ENCODE results near the gene AHDC1.

AHDC1 gene

DNA sequence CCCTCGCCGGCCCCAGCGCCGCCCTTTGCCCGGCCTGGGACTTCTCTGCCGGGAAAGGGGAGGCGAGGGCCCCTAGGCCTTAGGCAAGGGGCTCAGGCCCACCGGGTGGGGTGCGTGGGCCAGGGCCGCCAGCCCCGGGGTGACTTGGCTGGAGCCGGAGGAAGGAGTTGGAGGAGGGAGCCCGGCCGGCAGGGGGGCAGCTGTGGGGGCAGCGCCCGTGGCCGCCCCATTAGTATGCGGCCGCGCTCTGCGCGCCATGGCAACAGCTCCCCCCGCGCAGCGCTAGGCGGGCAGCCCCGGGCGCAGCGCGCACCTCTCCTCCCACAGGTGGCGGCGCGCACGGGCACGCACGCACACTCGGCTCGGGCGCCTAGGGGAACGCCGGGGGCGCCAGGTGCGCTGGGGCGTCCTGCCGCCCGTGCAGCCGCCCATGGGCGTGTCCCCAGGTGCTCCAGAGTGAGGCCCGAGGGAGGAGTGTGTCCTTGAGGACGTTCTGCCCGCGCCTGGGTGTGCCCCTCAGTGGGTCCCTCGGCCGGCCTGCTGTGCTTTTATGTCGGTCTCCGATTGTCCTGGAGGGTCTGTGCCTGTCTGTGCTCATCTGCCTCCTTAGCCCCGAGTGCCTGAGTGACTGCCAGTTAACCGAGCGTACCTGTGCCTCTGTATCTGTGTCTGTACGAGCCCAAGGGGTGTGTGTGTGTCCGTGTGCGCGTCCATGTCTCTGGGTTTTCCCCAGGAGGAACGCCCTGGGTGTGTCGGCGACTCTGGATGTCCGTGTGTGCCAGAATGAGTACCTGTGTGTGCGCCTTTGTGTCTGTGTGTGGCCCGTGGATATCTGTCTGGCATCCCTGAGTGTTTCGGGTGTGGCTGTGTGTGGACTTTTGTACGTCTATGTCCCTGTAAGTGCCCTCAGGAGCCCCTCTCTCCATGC is 75.8 kb downstream of the AHDC1 start:
- peak overlapping the region; percentile 14 to 48 (median 27) for H3K4me3 ChIP-seq
- peak overlapping the region; percentile 49 to 95 (median 87) for H3K27ac ChIP-seq

DNA sequence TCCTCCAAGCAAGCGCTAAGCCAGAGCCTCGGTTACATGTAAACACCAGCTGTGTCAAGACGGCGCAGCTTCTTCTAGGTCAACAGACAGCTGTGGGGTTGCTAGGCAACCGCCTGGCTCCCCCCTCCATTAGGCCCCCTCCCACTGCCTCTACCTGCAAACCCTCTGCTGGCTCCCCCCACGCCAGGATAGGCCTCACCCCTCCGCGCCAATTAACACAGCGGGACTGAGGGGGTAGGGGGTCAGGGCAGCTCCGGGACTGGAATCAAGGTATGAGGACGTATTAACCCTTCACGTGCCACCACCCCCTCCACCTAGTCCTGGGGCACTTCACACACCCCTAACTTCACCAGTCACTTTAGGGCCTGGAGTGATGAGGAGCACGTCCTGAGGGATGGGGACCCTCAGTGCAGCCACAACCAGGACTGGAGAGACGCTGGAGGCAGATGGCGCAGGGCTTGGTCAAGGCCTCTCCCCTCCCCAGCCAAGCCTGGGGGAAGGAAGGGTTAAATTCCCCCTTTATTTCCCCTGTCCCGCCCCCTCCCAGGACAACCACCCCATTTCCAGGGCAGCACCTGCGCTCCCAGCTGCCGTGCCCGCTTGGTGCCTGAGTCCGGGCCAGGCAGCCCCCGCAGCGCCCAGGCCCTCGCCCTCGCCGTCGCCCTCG is 76.6 kb downstream of the AHDC1 start:
- Histone ChIP-seq H3K4me3 (peak overlapping the region; percentile 14 to 48 (median 27)), H3K27ac (peak overlapping the region; percentile 49 to 95 (median 87))

DNA sequence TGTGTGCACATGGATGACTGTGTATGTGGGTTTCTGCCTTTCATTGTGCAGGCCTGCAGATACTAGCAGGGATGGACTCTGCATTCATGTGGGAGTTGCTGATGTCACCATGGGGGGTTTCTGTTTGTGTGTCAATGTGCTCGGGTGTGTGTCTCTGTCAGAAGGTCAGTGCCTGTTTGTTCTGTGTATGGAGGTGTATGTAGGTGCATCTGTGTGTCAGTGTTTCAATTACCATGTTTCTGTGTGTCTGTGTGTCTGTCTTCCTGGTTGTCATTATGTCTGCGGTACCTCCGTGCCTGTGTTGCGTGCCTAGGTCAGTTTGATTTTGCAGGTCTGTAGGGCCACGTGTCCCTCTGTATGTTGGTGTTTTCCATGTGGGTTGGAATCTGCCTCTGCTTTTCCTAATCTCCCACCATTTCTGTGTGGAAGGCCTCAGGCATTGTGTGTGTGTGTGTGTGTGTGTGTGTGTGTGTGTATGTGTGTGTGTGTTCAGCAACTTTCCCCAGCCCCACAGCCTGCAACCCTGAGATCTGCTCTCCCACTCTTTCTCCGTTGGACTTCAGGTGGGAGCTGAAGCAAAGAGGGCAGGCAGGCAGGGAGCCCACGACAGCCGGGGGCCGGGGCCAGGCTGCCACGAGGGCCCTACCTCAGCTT is 77.2 kb downstream of the AHDC1 start:
- Histone ChIP-seq H3K4me3 (no peak overlapping the region), H3K27ac (peak overlapping the region in 18 of 21 experiments; percentile 72 to 95 (median 87))

DNA sequence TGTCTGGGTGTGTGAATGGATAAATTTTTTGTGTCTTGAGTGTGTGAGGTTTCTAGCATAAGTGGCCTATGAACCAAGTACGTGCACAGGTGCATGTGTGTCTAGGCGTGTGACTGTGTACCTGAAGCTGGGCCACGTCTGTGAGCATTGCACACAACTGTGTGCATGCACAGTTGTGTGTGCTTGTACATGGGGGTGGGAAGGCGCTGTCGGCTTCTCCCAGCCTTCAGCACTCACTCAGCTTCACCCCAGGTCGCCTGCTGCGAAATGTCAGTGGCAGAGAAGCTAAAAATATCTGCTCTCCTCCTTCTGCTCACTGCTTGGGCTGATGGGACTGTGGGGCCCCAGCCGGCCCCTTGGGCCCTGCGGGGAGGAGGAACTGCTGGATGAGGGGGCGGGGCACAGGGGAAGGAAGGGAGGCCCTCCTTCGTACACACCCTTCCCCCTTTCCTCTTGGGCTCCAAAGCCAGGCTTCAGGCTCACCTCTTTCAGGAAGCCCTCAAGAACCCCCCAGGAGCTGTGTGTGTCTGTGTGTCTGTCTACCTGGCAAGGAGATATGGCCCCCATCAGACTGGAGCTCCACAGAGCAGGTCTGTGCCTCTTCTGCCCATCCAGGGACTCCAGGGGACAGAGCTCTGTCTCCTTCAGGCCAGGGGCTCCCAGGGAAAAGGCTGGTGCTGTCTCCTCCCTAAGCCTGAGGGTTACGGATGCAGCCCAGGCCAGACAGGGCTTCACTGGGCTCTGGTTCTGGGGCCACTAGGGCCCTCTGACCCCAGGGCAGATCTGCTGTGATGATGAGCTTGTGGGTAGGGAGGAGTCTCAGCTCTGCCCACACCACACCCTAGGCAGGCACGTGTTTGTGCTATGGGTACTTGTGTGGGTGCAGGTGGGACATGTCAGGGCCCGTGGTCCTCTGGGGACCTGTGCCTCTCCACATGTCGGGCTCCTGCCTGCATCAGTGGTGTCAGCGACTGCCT is 78.4 kb downstream of the AHDC1 start:
- H3K4me3 ChIP-seq: peak overlapping the region in 2 of 7 experiments; percentile 2
- H3K27ac ChIP-seq: peak overlapping the region in 19 of 21 experiments; percentile 53 to 95 (median 83)

DNA sequence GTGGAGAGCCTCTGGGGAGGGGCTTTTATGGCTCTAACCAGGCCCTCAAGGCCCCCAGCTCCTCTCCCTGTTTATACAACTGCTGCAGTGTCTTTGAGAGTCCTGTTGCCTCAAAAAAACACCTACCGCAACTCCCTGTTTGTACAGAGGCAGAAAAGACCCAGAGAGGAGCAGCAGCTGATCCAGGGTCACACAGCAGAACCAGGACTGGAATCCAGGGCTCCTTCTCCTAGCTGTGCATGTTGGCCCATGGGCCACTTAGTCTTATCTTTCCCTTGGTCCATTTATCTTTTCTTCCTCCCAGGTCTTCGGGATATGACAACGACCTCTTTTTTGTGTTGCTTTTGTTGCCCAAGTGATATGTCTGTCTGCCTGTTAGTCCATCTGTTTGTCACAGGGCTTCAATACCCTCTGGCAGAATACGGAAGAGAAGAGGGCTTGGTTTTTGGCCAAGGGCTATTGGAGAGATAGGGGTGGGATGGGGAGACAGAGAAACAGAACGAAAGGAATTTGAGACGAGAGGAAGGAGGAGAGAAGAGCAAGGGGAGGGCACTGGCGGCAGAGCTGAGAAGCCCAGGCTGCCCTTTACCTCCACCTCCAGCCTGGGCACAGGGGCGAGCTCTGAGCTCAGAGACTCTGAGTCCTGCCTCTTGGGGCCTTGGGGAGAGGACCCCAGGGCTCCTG is 80.5 kb downstream of the AHDC1 start:
- H3K27ac ChIP-seq: peak overlapping the region in 20 of 21 experiments; percentile 50 to 91 (median 79)
- H3K4me3 ChIP-seq: no peak overlapping the region

DNA sequence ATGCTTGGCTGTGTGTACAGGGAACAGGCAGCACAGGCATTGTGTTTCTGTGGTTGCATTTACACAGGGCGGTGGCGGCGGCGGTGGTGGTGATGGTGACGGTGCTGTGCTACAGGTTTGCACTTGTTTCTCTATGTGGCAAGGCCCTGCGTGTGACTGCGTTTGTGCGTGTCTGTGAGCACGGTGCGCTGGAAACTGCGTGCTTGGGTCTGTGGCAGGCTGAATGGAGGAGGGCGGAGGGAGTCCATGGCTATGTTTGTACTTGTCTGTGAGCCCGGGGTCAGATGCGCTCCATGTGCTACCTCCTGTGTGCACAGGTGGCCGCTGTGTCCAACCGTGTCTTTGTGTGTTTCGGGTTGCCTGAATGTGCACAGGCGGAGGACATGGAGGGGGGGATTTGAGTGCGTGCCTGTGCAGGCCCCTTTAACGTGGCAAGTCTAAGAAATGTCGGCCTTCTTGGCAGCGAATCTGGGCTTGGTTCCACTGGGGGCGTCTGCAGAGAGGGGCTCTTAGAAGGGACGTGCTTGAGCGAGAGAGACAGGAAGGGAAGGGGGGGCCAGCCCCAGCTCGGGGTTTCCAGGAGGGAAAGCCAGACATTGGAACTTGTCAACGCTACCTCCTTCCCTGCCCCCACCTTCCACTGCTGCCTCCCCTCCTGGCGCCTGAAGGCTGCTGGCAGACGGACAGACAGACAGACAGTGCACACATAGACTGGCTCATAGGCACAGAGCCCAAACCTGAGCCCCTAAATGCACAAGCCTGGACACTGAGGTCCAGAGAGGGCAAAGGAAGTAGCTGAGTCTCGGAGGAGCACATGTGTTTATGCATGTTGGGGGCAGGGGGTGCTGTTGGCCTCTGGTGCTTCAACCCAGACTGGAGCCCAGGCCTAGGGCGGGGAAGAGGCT is 81.3 kb downstream of the AHDC1 start:
- Histone ChIP-seq H3K27ac (peak overlapping the region; percentile 41 to 91 (median 79)), H3K4me3 (peak overlapping the region in 2 of 7 experiments; percentile 10 to 20)

DNA sequence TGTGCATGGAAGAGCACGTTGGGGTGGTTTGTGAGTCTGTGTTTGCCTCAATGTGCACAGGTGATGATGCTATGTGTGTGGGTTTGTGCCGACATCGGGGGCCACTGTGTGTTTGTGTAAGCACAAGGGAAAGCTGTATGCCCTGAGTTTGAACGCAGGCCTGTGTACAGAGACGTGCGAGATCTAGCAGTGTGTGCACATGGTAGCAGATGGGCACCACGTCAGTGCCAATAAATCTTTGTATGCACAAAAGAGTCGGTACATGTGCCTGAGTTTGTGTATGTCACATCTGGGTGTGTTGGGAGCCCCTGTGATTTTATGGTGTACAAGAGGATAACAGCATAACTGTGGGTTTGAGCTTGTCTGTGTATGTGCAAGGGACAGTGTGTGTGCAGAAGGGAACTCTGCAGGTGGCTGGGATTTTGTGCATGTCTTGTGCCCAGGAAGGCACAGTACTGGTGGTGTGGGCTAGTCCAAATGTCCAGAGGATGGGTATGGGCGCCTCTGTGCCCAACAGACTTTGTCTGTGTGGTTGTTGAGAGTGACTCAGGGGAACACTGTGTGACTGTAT is 82.0 kb downstream of the AHDC1 start:
- Histone ChIP-seq H3K27ac (peak overlapping the region in 20 of 21 experiments; percentile 60 to 91 (median 80)), H3K4me3 (peak overlapping the region in 2 of 7 experiments; percentile 10 to 21)

DNA sequence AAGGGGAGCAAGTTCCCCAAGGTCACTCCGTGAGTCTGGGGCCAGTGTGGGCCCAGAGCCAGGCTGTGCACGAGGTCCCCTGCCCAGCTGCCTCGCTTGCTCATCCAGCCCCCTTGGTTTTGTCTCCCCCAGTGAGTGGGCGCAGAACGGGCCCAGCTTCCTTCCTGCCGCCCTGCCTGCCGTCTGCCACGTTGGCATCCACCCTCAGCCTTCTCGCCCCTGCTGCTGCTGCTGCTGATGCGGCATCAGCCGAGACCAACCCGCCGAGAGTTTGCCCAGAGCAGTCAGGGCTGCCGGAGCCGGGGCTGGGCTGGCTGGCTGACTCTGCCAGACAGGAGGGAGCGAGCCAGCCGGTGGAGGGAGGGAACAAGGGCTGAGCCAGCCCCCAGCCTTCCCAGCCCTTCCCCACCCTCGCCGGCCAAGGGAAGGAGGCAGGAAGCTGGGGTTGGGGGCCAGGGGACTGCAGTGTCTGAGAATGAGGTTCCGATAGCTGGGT is 82.6 kb downstream of the AHDC1 start:
- Histone ChIP-seq H3K4me3 (peak overlapping the region in 1 of 7 experiments; percentile 21), H3K27ac (peak overlapping the region in 20 of 21 experiments; percentile 60 to 91 (median 80))

DNA sequence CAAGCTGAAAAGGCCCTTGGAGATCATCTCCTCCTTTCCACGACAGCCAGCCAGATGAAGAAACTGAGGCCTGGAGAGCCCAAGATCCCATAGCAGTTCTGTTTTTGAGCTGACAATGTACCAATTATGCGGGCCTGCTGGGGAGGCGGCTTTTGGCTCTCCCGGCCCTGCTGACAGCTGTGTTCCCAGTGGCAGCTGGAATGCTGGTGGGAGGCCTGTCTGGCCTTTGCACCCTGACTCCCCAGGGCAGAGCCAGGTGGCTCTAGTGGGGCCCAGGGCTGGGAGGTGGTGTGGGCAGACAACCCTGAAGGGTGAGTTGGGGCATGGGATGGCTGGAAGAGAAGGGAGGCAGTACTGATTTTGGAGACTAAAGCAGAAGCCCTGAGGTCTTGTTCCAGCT is 83.3 kb downstream of the AHDC1 start:
- peak overlapping the region in 17 of 21 experiments; percentile 67 to 91 (median 84) for H3K27ac ChIP-seq

DNA sequence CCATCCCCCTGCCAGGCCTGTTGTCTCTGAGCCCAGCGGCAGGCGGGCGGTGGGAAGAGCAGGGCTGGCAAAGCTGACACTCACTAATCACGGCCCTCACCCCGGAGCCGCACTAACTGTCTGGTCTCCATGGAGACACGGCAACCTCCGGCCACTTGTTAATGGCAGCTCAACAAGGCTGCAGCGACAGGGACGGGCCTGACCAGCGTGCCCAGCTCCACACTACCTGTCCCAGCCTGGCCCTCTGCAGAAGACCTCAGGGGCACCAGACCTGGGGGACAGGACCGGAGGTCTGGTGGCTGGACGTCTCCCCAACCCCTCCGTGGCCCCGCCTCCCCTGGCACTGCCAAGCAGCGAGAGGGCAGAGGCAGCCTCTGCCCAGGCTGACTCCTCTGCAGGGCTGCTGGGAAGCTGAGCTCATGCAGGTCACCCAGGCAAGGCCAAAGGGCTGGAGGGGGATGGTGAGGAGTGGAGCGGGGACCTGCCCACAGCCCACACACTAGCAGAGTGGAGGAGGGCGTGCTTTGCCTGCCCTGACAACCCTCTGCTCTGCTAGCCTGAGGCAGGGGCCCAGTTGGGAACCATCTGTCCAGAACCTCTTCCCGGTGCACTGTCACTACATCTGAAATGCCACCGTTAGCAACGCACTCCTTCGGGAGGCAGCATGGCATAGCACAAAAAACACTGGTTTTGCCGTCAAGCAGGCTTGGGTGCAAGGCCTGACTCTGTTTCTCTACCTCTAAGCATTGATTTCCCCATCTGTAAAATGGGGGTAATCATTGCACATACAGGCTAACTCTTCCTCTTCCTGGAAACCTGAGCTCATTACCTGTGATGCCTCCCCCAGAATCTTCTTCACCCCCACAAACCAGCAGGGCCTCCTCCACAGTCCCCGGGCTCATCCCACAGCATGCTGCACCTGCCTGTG is 84.3 kb downstream of the AHDC1 start:
- Histone ChIP-seq H3K27ac (peak overlapping the region in 10 of 21 experiments; percentile 13 to 91 (median 79)), H3K4me3 (no peak overlapping the region)

More for the DNA sequence above, 83.3 kb downstream of the AHDC1 start:
- H3K4me3 ChIP-seq: no peak overlapping the region

DNA sequence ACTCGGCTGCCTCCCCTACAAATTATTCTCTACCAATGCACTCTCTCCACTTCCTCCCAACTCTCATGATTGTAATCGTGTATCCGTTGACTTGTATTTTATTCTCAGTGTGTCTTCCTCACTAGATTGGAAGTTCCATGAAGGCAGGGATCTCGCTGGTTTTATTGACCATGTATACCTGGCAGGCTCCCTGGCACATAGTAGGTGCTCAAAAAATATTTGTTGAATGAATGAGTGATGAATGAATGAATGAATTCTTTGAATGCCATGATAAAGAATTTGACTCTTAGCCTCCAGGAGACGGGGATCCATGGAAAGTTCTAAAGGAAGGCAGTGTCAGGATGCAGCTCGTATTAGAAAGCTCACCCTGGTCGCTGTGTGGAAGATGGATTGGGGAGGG is 85.1 kb downstream of the AHDC1 start:
- Histone ChIP-seq H3K27ac (peak overlapping the region in 9 of 21 experiments; percentile 54 to 91 (median 76)), H3K4me3 (no peak overlapping the region)

DNA sequence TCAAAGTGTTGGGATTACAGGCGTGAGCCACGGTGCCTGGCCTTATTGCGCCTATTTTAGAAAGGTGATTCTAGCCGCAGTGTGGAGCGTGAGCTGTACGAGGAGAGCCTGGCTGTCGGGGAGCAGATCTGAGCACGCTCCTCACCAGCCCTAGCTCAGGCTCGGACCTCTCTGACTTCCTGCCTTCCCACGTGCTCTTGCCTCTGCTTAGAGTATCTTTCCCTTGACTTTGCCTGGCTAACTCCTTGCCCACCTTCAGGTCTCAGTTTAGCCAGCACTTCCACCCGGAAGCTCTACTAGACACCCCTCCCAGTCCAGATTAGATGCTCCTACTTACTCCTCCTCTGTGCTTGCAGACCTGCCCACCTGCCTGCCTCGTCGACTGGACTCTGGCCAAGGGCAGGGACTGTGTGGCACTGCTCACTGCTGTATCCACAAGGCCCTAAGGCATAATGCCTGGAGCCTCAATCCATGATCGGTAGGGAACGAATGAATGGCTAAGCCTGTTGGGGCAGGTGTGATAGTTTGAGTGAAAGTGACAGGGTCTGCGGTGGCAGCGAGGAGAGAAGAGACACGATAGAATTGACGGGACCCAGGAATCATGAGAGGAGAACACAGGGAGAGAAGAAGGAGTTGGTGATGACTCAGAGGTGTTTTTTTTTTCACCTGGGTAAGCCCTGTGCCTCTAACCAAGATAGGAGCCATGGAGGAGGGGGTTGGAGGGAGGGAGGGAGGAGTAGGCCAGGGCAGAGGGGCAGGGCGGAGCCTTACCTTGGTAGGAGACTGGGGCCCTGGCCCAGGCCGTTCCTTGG is 85.8 kb downstream of the AHDC1 start:
- peak overlapping the region in 20 of 21 experiments; percentile 9 to 91 (median 72) for H3K27ac ChIP-seq

DNA sequence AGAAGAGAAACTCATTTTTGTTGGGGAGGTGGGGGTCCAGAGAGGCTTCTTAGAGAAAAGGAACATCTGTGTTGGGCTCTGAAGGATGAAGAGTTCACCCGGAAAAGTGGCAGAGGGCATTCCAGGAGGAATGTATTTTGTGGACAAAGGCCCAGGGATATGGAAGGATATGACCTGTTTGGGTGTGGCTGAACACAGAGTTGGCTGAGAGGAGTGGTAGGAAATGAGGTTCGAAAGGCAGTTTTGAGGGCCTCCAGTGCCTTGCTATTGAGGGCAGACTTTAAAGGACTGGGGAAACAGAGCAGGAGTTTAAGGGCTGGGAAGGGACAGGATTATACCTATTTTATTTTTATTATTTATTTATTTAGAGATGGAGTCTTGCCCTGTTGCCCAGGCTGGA is 86.6 kb downstream of the AHDC1 start:
- Histone ChIP-seq H3K4me3 (no peak overlapping the region), H3K27ac (peak overlapping the region in 18 of 21 experiments; percentile 42 to 91 (median 73))

More for the DNA sequence above, 85.8 kb downstream of the AHDC1 start:
- no peak overlapping the region for H3K4me3 ChIP-seq

DNA sequence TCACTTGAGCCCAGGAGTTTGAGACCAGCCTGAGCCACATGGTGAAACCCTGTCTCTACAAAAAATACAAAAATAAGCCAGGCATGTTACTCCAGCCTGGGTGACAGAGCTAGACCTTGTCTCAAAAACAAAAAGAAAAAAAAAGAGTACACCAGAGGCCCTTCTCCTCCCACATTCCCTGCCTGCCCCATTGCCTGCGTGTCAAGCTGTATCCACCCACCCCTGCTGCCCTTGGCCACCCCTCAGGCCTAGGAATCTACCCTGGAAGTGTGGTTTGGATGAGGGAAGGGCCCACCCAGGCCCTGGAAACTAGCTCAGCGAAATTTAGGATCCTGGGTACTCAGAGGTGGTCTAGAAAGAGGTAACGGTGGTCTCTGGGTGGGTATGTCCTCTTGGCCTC is 88.3 kb downstream of the AHDC1 start:
- Histone ChIP-seq H3K4me3 (no peak overlapping the region), H3K27ac (peak overlapping the region in 12 of 21 experiments; percentile 1 to 76 (median 54))

DNA sequence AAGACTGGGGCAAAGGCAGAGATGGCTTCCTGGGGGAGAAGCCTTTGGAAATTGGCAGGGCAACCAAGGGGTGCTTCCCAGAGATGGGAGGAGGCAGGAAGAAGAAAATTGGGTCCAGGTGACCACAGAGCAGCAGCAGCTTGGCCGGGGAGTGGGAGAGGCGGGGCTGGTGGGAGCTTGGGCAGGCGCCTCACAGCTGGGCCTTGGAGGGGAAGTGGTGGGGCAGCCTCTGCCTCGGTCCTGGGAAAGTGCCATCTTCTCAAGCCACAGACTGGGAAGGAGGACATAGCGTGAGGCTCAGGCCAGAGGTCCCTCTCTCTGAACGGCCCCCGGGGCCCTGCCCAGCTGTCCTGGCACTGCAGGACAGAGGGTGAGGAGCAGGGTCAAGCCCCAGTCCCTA is 90.0 kb downstream of the AHDC1 start:
- Histone ChIP-seq H3K27ac (peak overlapping the region in 12 of 21 experiments; percentile 22 to 73 (median 40)), H3K4me3 (no peak overlapping the region)
